ENCODE data around the gene KLK13.
A peak's percentile ranks its signal among the peaks of the same experiment; 100 is the strongest.

KLK13 gene

GRCh38 chr19:51064534-51065220 is at the start of gene KLK13:
KLK13 (minus strand) TSS chr19:51065092; CDS start chr19:51065067, 25 bp downstream.
- DNase-seq, result no peak

GRCh38 chr19:51114087-51114729 is 49.3 kb upstream of the KLK13 start:
- no peak for DNase-seq

DNA sequence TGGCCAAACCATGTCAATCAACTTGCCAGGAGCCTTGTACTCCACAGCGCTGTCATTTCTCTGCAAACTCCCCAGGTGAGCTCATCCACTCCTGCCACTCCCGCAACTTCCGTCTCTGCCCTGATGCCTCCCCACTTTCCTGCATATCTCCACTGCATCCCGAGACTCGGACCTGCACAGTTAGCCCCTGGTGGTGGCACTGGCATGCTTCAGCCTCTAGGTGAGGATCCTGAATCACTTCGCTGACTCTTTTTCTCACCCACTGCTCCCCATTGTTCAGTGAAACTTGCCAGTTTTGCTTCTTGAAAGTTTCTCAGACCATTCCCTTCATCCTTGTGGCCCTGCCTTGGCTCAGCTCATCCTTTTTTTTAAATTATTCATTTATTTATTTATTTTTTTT is 46.7 kb upstream of the KLK13 start:
- DNase-seq, result no peak

GRCh38 chr19:51110666-51110971 is 45.7 kb upstream of the KLK13 start:
- DNase-seq, result no peak

GRCh38 chr19:51108805-51109146 is 43.9 kb upstream of the KLK13 start:
- no peak for DNase-seq

DNA sequence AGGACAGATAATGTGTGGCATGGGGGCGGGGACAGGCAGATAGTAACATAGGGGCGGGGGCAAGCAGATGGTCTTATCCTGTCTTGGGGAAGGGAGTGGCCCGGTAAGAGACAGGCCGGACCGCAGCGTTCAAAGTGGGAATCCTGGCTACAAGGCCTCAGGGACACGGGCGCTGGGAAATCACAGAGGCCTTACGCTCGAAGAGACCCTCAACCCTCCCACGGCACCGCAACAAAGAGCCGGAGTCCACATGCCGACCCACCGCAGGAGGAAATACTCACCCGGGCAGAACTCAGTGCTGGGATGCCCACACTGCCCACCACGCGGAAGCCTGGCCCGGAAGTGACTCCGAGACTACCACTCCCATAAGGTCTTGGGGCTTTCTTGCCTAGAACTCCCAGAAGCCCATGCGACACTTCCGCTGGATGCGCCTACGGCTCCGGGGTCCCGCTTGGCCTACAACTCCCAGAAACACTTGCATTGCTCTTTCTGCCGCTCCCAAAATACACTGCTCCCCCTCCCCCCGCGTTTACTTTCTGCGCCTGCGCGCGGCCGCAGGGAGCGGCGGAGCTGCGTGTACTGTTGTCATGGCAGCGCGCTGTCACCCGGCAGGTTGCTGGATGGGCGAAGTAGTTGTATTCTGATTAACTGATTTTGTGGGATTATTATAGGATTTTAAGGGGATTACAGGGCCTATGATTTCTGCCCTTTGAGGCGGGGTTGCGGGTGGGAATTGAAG is 43.3 kb upstream of the KLK13 start, which contains the start of gene CTU1:
CTU1 (minus strand) TSS at position 344 of the 739 bp plus-strand sequence. CDS start 3,840 bp downstream, outside the sequence.
- DNase-seq, result peak; percentile 99

DNA sequence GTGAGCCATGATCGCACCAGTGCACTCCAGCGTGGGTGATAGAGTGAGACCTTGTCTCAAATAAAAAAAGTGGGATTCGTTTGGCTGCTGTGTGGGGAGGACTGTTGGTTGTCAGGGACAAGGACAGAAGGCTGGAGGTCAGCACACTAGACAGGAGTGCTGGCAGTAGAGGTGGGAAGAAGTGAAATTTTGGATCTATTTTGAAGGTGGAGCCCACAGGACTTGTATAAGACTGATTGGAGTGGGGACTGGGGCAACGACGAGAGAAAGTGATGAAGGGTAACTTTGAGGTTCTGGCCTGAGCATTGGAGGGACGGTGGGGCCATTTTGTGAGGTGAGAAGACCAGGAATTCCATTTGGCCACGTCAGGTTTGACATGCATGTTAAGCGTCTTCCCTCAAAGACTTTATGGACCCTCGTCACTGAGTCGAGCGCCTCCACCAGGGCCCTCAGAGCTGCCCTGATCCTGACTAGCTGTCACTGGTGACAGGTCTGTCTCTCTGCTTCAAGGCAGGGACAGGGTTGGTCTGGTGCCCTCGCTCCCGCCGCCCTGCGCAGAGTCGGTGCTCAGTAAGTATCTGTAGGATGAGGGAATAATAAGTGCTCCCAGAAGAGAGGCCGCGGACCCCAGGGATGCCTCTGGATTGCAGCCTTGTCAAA is 42.6 kb upstream of the KLK13 start:
- peak; percentile 39 for DNase-seq

- no peak for DNase-seq
These were observed 39.0 kb upstream of the KLK13 start for GRCh38 chr19:51103926-51104341.

- no peak for DNase-seq
These were observed 38.1 kb upstream of the KLK13 start for GRCh38 chr19:51102991-51103390.

DNA sequence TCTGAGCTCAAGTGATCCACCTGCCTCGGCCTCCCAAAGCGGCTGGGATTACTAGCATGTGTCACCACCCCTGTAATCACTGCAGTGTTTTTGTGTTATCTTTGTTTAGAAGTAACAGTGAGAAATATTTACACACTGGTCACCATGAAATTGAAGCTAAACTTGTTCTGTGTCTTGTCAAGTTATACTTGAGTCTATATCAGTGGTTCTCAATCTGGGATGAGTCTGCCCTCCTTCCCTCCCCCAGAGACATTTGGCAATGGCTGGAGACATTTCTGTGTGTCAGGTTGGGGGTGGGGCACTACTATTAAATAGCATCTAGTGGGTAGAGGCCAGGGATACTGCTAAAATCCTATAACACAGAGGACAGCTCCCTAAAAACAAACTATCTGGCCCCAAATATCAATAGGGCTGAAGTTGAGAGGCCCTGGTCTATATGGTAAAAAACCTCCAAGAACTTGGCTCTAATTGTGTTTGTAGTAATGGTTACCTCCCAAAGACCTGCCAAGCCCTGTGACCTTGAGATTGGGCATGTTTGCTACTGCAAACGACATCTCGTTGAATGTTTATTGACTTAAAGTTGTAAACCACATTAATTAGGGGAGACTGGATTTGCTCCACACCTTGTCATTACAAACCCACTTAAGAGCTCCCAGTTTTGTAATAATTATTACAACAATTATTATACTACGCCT is 36.4 kb upstream of the KLK13 start:
- no peak for DNase-seq

DNA sequence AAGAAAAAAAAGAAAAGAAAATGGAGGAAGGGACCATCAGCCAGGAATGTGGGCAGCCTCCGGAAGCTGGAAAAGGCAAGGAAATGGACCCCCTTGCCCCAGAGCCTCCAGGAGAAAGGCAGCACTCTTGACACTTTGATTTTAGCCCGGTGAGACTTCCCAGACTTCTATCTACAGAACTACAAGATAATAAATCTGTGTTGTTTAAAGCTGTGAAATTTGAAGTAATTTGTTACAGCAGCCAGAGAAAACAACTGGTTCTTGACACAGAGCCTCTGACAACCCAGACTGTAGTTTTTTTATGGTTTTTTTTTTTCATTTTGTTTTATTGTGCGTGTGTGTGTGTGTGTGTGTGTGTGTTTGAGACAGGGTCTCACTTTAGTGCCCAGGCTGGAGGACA is 35.7 kb upstream of the KLK13 start:
- DNase-seq, result no peak

GRCh38 chr19:51099047-51099382 is 34.1 kb upstream of the KLK13 start:
- no peak for DNase-seq

GRCh38 chr19:51098365-51099046 is 33.6 kb upstream of the KLK13 start:
- peak; percentile 20 for DNase-seq

DNA sequence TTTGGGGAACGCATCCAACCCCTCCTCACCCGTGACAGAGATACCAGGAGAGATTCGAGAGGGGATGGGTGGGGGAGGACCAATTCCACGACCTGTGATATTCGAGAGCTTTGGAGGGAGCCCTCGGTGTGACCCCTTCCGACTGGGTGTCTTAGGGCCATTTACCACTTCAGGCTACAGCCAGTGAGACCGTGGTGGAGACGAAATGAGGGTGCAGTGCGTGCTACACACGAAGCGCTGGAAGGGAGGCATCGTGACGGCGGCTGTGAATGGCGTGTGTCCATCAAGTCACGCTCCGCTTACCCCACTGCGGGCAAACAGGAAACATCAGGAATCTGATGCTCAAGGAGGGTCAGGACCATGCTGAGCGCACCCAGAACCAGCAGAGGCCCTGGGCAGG is 32.9 kb upstream of the KLK13 start:
- no peak for DNase-seq

DNA sequence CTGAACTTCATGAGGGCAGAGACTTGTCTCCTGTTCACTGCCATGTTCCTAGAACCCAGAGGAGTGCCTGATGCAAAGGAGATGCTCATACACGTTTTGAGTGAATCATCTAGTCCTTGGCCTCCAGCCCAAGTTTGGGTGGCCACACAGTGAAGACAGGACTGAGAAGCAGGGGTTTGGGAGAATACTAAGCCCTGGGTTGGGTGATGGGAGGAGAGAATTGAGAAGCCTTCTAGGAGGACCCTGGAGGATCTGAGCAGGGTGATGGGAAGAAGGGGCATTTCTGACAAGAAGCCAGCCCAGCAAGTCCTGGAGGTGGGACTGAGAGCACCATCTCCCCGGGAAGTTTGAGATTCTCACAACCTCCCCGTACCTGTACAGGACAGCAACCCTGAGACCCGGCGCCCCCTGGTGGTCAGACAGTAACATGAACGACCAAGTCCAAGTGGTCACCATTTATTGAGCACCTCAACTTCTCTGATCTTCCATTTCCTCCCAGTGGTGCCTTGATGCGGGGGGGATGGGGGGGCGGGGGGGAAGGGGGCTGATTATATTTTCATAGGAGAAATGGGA is 32.4 kb upstream of the KLK13 start:
- DNase-seq, result peak; percentile 69

GRCh38 chr19:51096473-51097165 is 31.7 kb upstream of the KLK13 start:
- no peak for DNase-seq

- DNase-seq, result peak; percentile 21
These were observed 29.9 kb upstream of the KLK13 start for GRCh38 chr19:51094696-51095279.

GRCh38 chr19:51093510-51094345 is 28.8 kb upstream of the KLK13 start:
- no peak for DNase-seq

DNA sequence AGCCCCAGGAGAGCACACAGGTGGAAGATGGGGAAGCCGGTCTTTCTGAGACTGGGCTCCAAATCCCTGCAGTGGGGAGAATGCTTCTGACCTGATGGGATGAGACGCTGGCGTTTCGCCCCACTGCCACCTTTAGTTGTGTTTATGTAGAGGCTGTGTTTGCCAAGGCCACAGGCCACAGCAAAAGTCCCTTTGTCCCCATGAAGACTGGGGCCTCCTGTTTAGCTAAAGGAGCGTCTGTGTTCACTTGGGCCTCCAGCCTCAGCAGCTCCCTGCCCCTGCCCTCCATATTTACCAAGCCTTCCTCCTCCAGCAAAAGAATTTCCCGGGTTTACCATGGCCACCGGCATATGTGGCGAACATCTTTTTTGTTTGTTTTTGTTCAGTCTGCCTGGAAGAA is 28.2 kb upstream of the KLK13 start:
- DNase-seq, result no peak

Data from stimulated activated CD4-positive, alpha-beta T cell treated with anti-CD3 and anti-CD28 coated beads, Interleukin-1b, Interleukin-23, amount 100 ng/mL, for 48 hours (primary cell).